GM19043 (cell line): ENCODE measurements around the gene ATF7IP2.
"Not testable (repeated sequence)": the region's sequence is repeated elsewhere in the genome, so short reads cannot be mapped to it uniquely, and the experiment has no call there.

Source experiments
- ATAC-seq: cut with Tn5 transposase; IDR thresholded peaks from one replicate; pipeline ENCODE4 v1.9.1; 2021; ENCODE audit warnings: low read depth; ENCODE audit not compliant: unreplicated experiment

Gene ATF7IP2

GRCh38 chr16:10371592-10371991, 14.3 kb upstream of the ATF7IP2 start:
- ATAC-seq = no peak

- ATAC-seq = no peak
Observed at GRCh38 chr16:10373556-10373955, 12.3 kb upstream of the ATF7IP2 start.

GRCh38 chr16:10376229-10376628, 9.6 kb upstream of the ATF7IP2 start:
- no peak for ATAC-seq

GRCh38 chr16:10383626-10384025, 2.2 kb upstream of the ATF7IP2 start:
- no peak for ATAC-seq

GRCh38 chr16:10386517-10387100, 748 bp downstream of the ATF7IP2 start:
- no peak for ATAC-seq

- ATAC-seq = no peak
Observed at GRCh38 chr16:10387188-10387617, 1.3 kb downstream of the ATF7IP2 start.

DNA sequence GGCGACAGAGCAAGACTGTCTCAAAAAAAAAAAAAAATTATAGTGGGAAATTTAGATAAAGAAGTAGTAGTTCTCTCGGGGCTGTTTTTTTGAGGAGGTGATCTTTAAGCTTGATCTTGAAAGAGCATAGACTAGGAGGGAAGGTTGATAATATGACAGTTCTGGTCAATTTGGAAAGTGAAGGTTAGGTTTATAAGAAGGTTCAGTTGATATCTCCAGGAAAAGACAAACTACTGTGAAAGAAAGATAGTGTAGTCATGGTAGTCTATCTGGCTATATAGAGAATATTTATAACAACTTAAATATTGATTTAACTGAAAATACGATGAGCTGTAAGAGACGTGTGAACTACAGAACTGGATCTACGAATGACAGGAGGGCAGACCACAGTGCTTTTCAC, 3.1 kb downstream of the ATF7IP2 start:
- ATAC-seq = no peak

- no peak for ATAC-seq
Observed at GRCh38 chr16:10390330-10390729, 4.5 kb downstream of the ATF7IP2 start.

- no peak for ATAC-seq
Observed at GRCh38 chr16:10390867-10391266, 5.0 kb downstream of the ATF7IP2 start.

DNA sequence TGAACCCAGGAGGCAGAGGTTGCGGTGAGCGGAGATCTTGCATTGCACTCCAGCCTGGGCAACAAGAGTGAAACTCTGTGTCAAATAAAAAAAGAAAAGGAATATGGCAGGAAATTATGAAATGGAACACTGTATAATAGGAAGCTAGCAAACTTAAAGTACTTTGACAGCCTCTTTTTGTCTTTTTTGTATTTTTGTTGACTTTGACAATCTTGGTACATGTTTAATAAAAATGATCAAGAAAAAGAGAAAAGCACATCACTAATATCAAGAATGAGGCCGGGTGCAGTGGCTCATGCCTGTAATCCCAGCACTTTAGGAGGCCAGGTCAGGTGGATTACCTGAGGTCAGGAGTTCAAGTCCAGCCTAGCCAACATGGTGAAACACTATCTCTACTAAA, 5.5 kb downstream of the ATF7IP2 start:
- no peak for ATAC-seq

- ATAC-seq = no peak
Observed at GRCh38 chr16:10402975-10403374, 17.1 kb downstream of the ATF7IP2 start.

- no peak for ATAC-seq
Observed at GRCh38 chr16:10405386-10405939, 19.6 kb downstream of the ATF7IP2 start.

DNA sequence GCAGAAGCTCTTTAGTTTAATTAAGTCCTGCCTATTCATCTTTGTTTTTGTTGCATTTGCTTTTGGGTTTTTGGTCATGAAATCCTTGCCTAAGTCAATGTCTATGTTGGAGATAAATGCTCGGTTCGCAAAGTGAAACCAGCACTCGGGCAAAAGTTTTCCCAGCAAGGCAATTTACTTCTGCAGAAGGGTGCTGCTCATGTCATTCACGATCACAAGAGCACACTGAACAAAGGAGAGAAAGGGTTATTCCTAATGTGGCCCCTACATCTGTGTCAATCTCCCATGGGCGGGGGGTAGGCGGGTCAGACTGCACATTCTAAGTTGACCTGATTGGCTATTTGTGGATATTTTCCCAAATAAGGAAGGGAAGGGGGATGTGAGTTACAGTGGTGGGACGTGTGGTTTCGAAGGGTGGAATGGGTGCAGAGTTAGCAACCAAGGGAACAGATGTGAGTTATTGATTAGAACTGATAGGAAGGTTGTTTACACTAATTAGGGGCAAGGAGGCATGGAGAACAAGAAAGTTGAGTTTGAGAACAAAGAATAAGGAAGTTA, 23.0 kb downstream of the ATF7IP2 start:
- ATAC-seq = no peak

DNA sequence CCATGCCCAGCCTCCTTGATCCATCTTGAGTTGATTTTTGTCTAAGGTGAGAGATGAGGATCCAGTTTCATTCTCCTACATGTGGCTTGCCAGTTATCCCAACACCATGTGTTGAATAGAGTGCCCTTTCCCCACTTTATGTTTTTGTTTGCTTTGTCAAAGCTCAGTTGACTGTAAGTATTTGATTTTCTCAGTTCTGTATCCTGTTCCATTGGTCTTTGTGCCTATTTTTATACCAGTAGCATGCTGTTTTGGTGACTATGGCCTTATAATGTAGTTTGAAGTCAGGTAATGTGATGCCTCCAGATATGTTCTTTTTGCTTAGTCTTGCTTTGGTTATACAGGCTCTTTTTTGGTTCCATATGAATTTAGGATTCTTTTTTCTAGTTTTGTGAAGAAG, 23.9 kb downstream of the ATF7IP2 start:
- ATAC-seq = not testable (repeated sequence)

DNA sequence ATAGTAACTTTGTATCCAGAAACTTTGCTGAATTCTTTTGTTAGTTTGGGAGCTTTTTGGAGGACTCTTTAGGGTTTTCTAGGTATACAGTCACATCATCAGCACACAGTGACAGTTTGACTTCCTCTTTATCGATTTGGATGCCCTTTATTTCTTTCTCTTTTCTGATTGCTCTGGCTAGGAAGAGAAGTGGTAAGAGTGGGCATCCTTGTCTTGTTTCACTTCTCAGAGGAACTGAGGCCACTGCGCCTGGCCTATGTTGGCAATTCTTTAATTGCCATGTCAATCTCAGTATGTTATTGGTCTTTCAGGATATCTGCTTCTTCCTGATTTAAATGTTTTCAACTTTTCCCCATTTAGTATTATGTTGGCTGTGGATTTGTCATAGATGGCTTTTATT, 24.6 kb downstream of the ATF7IP2 start:
- ATAC-seq = no peak

GRCh38 chr16:10412935-10413601, 27.2 kb downstream of the ATF7IP2 start:
- no peak for ATAC-seq

- not testable (repeated sequence) for ATAC-seq
Observed at GRCh38 chr16:10418204-10418603, 32.3 kb downstream of the ATF7IP2 start.

DNA sequence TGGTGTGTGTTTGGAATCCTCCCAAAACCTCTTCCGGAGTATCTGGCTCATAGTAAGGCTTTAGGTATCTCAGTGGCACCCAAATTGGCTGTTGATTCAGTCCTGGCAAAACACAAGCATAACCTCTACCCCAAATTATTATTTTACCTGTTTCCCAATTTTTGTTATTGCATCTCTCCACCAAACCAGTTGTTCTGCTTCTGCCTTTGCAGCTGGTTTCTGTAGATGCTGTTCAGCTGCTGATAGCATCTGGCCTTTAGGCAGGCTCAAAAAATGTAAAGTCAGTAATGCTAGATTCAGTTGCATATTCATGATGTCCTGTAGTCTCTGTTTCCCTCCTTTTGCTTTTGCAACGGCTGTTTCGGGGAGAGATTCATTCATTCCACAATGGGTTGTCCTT, 33.8 kb downstream of the ATF7IP2 start:
- ATAC-seq = no peak

DNA sequence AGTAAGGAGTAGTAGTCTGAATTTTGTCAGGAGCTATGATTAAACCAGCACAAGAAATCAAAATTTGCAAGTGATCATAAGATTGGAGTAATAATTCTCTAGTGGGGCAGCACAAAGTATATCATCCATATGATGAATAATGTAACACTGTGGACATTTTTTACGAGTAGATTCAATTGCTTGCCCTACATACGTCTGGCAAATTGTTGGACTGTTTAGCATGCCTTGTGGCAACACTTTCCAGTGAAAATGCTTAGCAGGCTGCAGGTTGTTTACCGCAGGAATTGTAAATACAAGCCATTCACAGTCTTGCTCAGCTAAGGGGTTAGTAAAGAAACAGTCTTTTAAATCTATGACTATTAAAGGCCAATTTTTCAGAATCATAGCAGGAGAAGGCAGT, 35.7 kb downstream of the ATF7IP2 start:
- no peak for ATAC-seq

DNA sequence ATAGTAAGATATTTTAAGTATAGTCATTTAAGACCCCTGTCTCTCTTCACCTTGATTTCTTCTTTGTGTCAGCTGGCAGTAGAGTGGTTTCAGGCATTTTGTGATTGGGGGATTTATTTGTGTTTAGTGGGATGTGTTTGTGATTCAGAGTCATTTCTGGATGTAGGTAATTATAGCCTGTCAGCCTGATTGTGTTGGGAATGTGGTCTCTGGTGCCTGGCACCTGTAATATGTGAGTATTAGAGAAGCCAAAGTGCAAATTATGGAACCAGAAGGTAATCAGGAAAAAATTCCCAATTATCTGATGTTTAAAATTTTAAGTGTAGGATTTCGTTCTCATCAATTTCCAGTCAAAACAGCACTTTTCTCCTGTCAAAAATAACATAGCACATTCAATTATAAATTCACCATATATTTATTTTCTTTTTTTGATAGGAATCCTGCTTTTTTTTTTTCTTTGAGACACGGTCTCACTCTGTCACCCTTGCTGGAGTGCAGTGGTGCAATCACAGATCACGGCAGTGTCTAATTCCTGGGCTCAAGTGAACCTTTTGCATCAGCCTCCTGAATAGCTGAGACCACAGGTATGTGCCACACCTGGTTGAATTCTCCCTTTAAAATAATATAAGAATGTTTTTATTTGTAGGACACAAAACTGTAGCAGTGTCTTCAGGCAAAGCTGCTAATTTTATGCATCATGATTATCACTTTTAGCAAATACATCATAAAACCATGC, 42.7 kb downstream of the ATF7IP2 start:
- ATAC-seq = no peak

DNA sequence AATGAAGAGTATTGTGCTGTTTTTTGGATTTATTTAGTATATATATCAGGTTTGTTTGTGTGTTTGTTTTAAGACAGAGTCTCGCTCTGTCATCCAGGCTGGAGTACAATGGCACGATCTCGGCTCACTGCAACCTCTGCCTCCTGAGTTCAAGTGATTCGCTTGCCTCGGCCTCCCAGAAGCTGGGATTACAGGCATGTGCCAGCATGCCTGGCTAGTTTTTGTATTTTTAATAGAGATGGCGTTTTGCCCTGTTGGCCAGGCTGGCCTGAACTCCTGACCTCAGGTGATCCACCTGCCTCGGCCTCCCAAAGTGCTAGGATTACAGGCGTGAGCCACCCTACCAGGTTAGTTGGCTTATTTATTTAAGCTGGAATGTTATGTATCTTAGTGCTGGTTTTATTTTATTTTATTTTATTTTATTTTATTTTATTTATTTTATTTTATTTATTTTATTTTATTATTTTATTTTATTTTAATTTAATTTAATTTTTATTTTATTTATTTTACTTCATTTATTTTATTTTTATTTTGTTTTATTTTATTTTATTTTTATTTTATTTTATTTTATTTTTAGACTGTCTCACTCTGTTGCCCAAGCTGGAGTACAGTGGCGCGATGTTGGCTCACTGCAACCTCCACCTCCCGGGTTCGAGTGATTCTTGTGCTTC, 43.6 kb downstream of the ATF7IP2 start:
- not testable (repeated sequence) for ATAC-seq
